GM12878 (cell line): ENCODE data around the gene FBLIM1. TPM values are rescaled to one million over a fixed set of nuclear protein-coding genes. Genes with fewer than 3 reads are reported as not detected.

ENCODE experiments used
- ATAC-seq: fragments of 200-7000 bp; cut with Tn5 transposase; 3 replicates; pipeline ENCODE4 v1.9.1; 2020; ENCODE audit warnings: mild to moderate bottlenecking, moderate library complexity
- BruUV-seq: library from RNA; stranded (reverse); fragments of 400-500 nt; replicated peaks from 2 replicates; lab custom pipeline; 2021; lab: Mats Ljungman, UMichigan
- CTCF ChIA-PET: fragments of 300-600 bp; sonication (Branson Sonifier 250); formaldehyde crosslinking; extraction: SDS; loops from one replicate; lab custom pipeline; 2021; ENCODE audit warnings: inconsistent platforms; lab: Yijun Ruan, JAX
- POLR2A ChIA-PET: fragments of 350-600 bp; formaldehyde crosslinking; extraction: SDS; loops from one replicate; lab custom pipeline; 2021; ENCODE audit warnings: inconsistent platforms; lab: Charles Lee
- RAD21 ChIA-PET: fragments of 300-600 bp; sonication (Branson Sonifier 250); formaldehyde crosslinking; loops from one replicate; lab custom pipeline; 2023; ENCODE audit warnings: antibody characterized with exemption; ENCODE audit not compliant: unreplicated experiment; lab: Charles Lee
- SMC1A ChIA-PET: fragments of 300-600 bp; sonication (Branson Sonifier 250); formaldehyde crosslinking; loops from one replicate; lab custom pipeline; 2023; ENCODE audit not compliant: unreplicated experiment, uncharacterized antibody; lab: Charles Lee
- DNase-seq: peaks from one replicate; pipeline ENCODE4 v3.0.0-alpha.2; 2011; ENCODE audit warnings: low read depth, low spot score
- FAIRE-seq: peaks from 3 replicates; lab custom pipeline; 2011; peaks lifted over from hg19 to GRCh38; lab: Jason Lieb, UNC
- H2AFZ ChIP-seq: 2 replicates; pipeline ENCODE4 v1.6.0; 2011; ENCODE audit warnings: low read depth, low read length, control low read depth; ENCODE audit not compliant: control insufficient read depth
- H3K27ac ChIP-seq: 2 replicates; pipeline ENCODE4 v1.5.1; 2011; ENCODE audit warnings: control low read depth; ENCODE audit not compliant: control insufficient read depth, insufficient read depth
- H3K27me3 ChIP-seq, 2 experiments: replicated peaks in 1 of 2; 2 replicates each; pipeline versions ENCODE4 v1.6.0 to v1.6.1; 2011; ENCODE audit warnings: low read length in 1 of 2; ENCODE audit not compliant: control insufficient read depth in 2 of 2, insufficient read depth in 2 of 2
- H3K36me3 ChIP-seq, 2 experiments: 2 replicates each; pipeline ENCODE4 v1.5.1; 2011; ENCODE audit warnings: low read length in 1 of 2; ENCODE audit not compliant: control insufficient read depth in 2 of 2, insufficient read depth in 2 of 2
- H3K4me1 ChIP-seq: 2 replicates; pipeline ENCODE4 v1.6.1; 2011; ENCODE audit warnings: mild to moderate bottlenecking, low read length, moderate library complexity, mixed read lengths; ENCODE audit not compliant: control insufficient read depth, insufficient read depth
- H3K4me2 ChIP-seq: 2 replicates; pipeline ENCODE4 v1.6.0; 2011; ENCODE audit warnings: control low read depth; ENCODE audit not compliant: control insufficient read depth, insufficient read depth
- H3K4me3 ChIP-seq: fragments of 200-600 bp; sonication (generic); 2 replicates; pipeline ENCODE4 v1.5.1; 2016
- H3K79me2 ChIP-seq: 2 replicates; pipeline ENCODE4 v1.6.0; 2011; ENCODE audit warnings: low read length; ENCODE audit not compliant: control insufficient read depth, insufficient read depth
- H3K9ac ChIP-seq: 2 replicates; pipeline ENCODE4 v1.8.0; 2011; ENCODE audit warnings: low read length, control low read depth, mixed read lengths; ENCODE audit not compliant: control insufficient read depth, insufficient read depth
- H3K9me3 ChIP-seq: replicated peaks from 3 replicates; pipeline ENCODE4 v1.5.1; 2011; ENCODE audit warnings: mild to moderate bottlenecking, low read length; ENCODE audit not compliant: control insufficient read depth, insufficient read depth
- H4K20me1 ChIP-seq: 2 replicates; pipeline ENCODE4 v1.6.0; 2011; ENCODE audit not compliant: control insufficient read depth, insufficient read depth
- CHD1 ChIP-seq: IDR thresholded peaks from 2 replicates; pipeline ENCODE4 v1.6.1; 2012; ENCODE audit warnings: low read depth, low read length, improper control_type of control experiment
- CHD2 ChIP-seq: IDR thresholded peaks from 2 replicates; pipeline ENCODE4 v1.6.1; 2011; ENCODE audit warnings: low read depth, low read length, improper control_type of control experiment, borderline replicate concordance
- ESRRA ChIP-seq: IDR thresholded peaks from 2 replicates; pipeline ENCODE4 v1.6.1; 2012; ENCODE audit warnings: mild to moderate bottlenecking, low read length, improper control_type of control experiment
- FOS ChIP-seq: IDR thresholded peaks from 3 replicates; pipeline ENCODE4 v1.6.1; 2011; ENCODE audit warnings: borderline replicate concordance; ENCODE audit not compliant: insufficient read length; ENCODE audit errors: extremely low read depth
- GABPA ChIP-seq: IDR thresholded peaks from 2 replicates; pipeline ENCODE4 v1.6.1; 2014; ENCODE audit warnings: antibody characterized with exemption, low read depth, mild to moderate bottlenecking, inconsistent platforms
- IKZF2 ChIP-seq, 2 experiments: fragments of 450-650 bp; IDR thresholded peaks; 2 replicates each; pipeline ENCODE4 v1.6.1; 2017; ENCODE audit warnings: mild to moderate bottlenecking in 2 of 2, moderate library complexity in 2 of 2
- NBN ChIP-seq: fragments of 450-650 bp; IDR thresholded peaks from 2 replicates; pipeline ENCODE4 v1.6.1; 2016
- NFIC ChIP-seq: IDR thresholded peaks from 2 replicates; pipeline ENCODE4 v1.6.1; 2012; ENCODE audit warnings: low read depth, mild to moderate bottlenecking, inconsistent platforms, low read length, moderate library complexity
- NR2C2 ChIP-seq: IDR thresholded peaks from 2 replicates; pipeline ENCODE4 v1.6.1; 2011; ENCODE audit warnings: borderline replicate concordance, low read depth; ENCODE audit not compliant: control insufficient read depth, insufficient read length
- PAX8 ChIP-seq: fragments of 450-650 bp; IDR thresholded peaks from 2 replicates; pipeline ENCODE4 v1.6.1; 2017; ENCODE audit warnings: mild to moderate bottlenecking, moderate library complexity
- SMAD1 ChIP-seq: fragments of 450-650 bp; IDR thresholded peaks from 2 replicates; pipeline ENCODE4 v1.6.1; 2018; ENCODE audit warnings: mild to moderate bottlenecking, low read depth; ENCODE audit not compliant: partially characterized antibody
- STAT1 ChIP-seq: fragments of 450-650 bp; conservative IDR thresholded peaks from 2 replicates; pipeline ENCODE4 v1.6.1; 2014; ENCODE audit warnings: antibody characterized with exemption, mild to moderate bottlenecking
- ZNF274 ChIP-seq: IDR thresholded peaks from one replicate; pipeline ENCODE4 v1.8.0; 2011; ENCODE audit not compliant: insufficient read length, insufficient read depth
- WGBS: methylation state at CpG from one replicate; pipeline ENCODE4 v1.1.6; 2016; ENCODE audit warnings: low lambda C conversion rate; ENCODE audit not compliant: insufficient replicate concordance, insufficient coverage; ENCODE audit errors: missing lambda C conversion rate; 5-methylcytosine and 5-hydroxymethylcytosine counted together
- in situ Hi-C: fragments of 300-500 bp; cut with MboI; formaldehyde crosslinking; loops from 9 replicates; pipeline ENCODE4 v1.14.3; 2018; ENCODE audit warnings: mixed read lengths
- intact Hi-C: fragments of 100-400 bp; cut with micrococcal nuclease; formaldehyde crosslinking; loops from one replicate; pipeline ENCODE4 v1.14.2; 2022; ENCODE audit not compliant: unreplicated experiment
- polyA plus RNA-seq, 11 experiments: library from polyadenylated mRNA; depleted of rRNA in 4 of 11; unstranded in 6 of 11; stranded (reverse) in 5 of 11; fragments of >200 nt; fragmentation: Nextera tagmentation in 4 of 11; fragmentation: Illumina TruSeq in 1 of 11; extraction: Ambion mirVana in 4 of 11; extraction: Trizol in 1 of 11; gene quantifications; 1 replicate in 1 of 11; 2 replicates in 10 of 11; pipeline versions ENCODE4 v1.2.1 to v1.2.3, GENCODE V29; 2011 to 2016; ENCODE audit warnings: inconsistent platforms in 2 of 11, missing spikeins in 2 of 11, low read depth in 1 of 11
- total RNA-seq, 4 experiments: library from RNA; depleted of rRNA in 3 of 4; stranded (reverse); fragments of >200 nt in 3 of 4; fragmentation: Illumina TruSeq in 1 of 4; extraction: Trizol in 1 of 4; gene quantifications; 2 replicates each; pipeline versions ENCODE4 v1.2.1 to v1.2.3, GENCODE V29; 2013 to 2021
- TF ChIP-seq, protein P1 (sequence below): fragments of 450-650 bp; IDR thresholded peaks from 2 replicates; pipeline ENCODE4 v1.6.1; 2017; ENCODE audit warnings: mild to moderate bottlenecking, low read depth, inconsistent platforms; ENCODE audit not compliant: poor library complexity, severe bottlenecking
- TF ChIP-seq, protein P2 (sequence below): IDR thresholded peaks from 2 replicates; pipeline ENCODE4 v1.6.1; 2012; ENCODE audit warnings: low read depth, low read length, improper control_type of control experiment
- TF ChIP-seq, protein P3 (sequence below): IDR thresholded peaks from 2 replicates; pipeline ENCODE4 v1.6.1; 2012; ENCODE audit warnings: low read depth, low read length, improper control_type of control experiment
- TF ChIP-seq, protein P4 (sequence below): IDR thresholded peaks from 2 replicates; pipeline ENCODE4 v1.6.1; 2011; ENCODE audit warnings: mild to moderate bottlenecking, low read depth, low read length, moderate library complexity; ENCODE audit not compliant: insufficient replicate concordance
- TF ChIP-seq, protein P5 (sequence below): fragments of 150-350 bp; IDR thresholded peaks from 2 replicates; pipeline ENCODE4 v1.6.1; 2016; ENCODE audit warnings: low read depth, low read length

FBLIM1 gene
- total and polyA plus RNA-seq, 10 of the 15 experiments (the other 5 are each of a cell fraction or from before 2014, with no cell fraction given), result 0.03 to 0.13 TPM; not detected in 8

DNA sequence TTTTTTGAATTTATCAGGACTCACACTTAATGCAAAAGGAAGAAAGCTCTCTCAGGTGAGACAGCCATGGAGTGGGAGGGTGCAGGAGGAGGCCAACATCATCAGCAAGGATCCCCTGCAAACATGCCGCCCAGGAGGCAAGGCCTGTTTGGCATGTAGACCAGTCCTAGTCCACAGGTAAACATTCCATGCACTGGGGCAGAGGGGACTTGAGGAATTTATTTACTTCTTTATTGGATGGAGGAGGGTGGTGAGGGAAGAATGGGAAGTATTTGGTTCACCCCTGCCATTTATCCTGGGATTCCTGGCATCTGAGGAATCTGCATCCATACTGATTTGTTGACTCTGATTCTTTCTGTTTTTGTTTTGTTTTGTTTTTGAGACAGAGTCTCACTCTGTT, 50.4 kb downstream of the FBLIM1 start:
- no peak overlapping the region for H3K9ac ChIP-seq
- H3K9me3 ChIP-seq, result no peaks in the 10 kb centered on the region
- no peaks in the 10 kb centered on the region for H3K36me3 ChIP-seq
- intact Hi-C loops (no loop called here), in situ Hi-C loops (no loop called here)
- no peak overlapping the region for H3K27ac ChIP-seq
- ATAC-seq, result no peak
- no peaks in the 10 kb centered on the region for H4K20me1 ChIP-seq
- DNase-seq, result no peak
- BruUV-seq, result no TSS peak
- CTCF ChIA-PET, result interaction anchor here (0.7 to 2.2 kb wide), 3 partner anchors 9 to 891 kb away, joined by 4 to 7 read pairs (median 5); no protein-coding TSS in a partner anchor
- H3K79me2 ChIP-seq, result no peaks in the 10 kb centered on the region
- H2AFZ ChIP-seq, result no peak overlapping the region
- 92% methylated on average over 1 of the region's 1 CpG for WGBS
- no peak overlapping the region for H3K4me3 ChIP-seq
- H3K27me3 ChIP-seq, result no peaks in the 10 kb centered on the region
- RAD21 ChIA-PET, result interaction anchor here (1.8 kb wide), 1 partner anchor 17 kb away, joined by 7 read pairs; no protein-coding TSS in a partner anchor
- POLR2A ChIA-PET, result no interaction called here
- SMC1A ChIA-PET, result no interaction called here
- H3K4me2 ChIP-seq, result no peak overlapping the region
- no peak for FAIRE-seq
- no peaks in the 10 kb centered on the region for H3K4me1 ChIP-seq
- no peak for TF ChIP-seq CHD1
- TF ChIP-seq STAT1, result no peak
- no peak for TF ChIP-seq IKZF2 (IDR thresholded peaks at IDR 0.05)
- no peak for TF ChIP-seq NBN
- no peak for TF ChIP-seq NFIC
- TF ChIP-seq ESRRA, result no peak
- no peak for TF ChIP-seq ZNF274
- TF ChIP-seq, protein P1, sequence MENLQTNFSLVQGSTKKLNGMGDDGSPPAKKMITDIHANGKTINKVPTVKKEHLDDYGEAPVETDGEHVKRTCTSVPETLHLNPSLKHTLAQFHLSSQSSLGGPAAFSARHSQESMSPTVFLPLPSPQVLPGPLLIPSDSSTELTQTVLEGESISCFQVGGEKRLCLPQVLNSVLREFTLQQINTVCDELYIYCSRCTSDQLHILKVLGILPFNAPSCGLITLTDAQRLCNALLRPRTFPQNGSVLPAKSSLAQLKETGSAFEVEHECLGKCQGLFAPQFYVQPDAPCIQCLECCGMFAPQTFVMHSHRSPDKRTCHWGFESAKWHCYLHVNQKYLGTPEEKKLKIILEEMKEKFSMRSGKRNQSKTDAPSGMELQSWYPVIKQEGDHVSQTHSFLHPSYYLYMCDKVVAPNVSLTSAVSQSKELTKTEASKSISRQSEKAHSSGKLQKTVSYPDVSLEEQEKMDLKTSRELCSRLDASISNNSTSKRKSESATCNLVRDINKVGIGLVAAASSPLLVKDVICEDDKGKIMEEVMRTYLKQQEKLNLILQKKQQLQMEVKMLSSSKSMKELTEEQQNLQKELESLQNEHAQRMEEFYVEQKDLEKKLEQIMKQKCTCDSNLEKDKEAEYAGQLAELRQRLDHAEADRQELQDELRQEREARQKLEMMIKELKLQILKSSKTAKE, result no peak
- no peak for TF ChIP-seq PAX8
- TF ChIP-seq FOS, result no peak
- TF ChIP-seq GABPA, result no peak
- TF ChIP-seq, protein P2, sequence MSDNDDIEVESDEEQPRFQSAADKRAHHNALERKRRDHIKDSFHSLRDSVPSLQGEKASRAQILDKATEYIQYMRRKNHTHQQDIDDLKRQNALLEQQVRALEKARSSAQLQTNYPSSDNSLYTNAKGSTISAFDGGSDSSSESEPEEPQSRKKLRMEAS, result no peak
- TF ChIP-seq, protein P3, sequence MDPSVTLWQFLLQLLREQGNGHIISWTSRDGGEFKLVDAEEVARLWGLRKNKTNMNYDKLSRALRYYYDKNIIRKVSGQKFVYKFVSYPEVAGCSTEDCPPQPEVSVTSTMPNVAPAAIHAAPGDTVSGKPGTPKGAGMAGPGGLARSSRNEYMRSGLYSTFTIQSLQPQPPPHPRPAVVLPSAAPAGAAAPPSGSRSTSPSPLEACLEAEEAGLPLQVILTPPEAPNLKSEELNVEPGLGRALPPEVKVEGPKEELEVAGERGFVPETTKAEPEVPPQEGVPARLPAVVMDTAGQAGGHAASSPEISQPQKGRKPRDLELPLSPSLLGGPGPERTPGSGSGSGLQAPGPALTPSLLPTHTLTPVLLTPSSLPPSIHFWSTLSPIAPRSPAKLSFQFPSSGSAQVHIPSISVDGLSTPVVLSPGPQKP, result no peak
- TF ChIP-seq, protein P4, sequence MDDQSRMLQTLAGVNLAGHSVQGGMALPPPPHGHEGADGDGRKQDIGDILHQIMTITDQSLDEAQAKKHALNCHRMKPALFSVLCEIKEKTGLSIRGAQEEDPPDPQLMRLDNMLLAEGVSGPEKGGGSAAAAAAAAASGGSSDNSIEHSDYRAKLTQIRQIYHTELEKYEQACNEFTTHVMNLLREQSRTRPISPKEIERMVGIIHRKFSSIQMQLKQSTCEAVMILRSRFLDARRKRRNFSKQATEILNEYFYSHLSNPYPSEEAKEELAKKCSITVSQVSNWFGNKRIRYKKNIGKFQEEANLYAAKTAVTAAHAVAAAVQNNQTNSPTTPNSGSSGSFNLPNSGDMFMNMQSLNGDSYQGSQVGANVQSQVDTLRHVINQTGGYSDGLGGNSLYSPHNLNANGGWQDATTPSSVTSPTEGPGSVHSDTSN, result no peak
- no peak for TF ChIP-seq SMAD1
- no peak for TF ChIP-seq CHD2
- TF ChIP-seq, protein P5, sequence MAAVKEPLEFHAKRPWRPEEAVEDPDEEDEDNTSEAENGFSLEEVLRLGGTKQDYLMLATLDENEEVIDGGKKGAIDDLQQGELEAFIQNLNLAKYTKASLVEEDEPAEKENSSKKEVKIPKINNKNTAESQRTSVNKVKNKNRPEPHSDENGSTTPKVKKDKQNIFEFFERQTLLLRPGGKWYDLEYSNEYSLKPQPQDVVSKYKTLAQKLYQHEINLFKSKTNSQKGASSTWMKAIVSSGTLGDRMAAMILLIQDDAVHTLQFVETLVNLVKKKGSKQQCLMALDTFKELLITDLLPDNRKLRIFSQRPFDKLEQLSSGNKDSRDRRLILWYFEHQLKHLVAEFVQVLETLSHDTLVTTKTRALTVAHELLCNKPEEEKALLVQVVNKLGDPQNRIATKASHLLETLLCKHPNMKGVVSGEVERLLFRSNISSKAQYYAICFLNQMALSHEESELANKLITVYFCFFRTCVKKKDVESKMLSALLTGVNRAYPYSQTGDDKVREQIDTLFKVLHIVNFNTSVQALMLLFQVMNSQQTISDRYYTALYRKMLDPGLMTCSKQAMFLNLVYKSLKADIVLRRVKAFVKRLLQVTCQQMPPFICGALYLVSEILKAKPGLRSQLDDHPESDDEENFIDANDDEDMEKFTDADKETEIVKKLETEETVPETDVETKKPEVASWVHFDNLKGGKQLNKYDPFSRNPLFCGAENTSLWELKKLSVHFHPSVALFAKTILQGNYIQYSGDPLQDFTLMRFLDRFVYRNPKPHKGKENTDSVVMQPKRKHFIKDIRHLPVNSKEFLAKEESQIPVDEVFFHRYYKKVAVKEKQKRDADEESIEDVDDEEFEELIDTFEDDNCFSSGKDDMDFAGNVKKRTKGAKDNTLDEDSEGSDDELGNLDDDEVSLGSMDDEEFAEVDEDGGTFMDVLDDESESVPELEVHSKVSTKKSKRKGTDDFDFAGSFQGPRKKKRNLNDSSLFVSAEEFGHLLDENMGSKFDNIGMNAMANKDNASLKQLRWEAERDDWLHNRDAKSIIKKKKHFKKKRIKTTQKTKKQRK, result no peak
- no peak for TF ChIP-seq NR2C2
